ENCODE results near the gene EXOSC7. TPM values are rescaled to one million over a fixed set of nuclear protein-coding genes. Genes with fewer than 3 reads are reported as not detected.
"Not testable (repeated sequence)": the region's sequence is repeated elsewhere in the genome, so short reads cannot be mapped to it uniquely, and the experiment has no call there.

Gene EXOSC7
- total RNA-seq, 1 donor from 2014 or later, result 51.2 TPM

GRCh38 chr3:44981751-44982150 is 5.7 kb downstream of the EXOSC7 start:
- Histone ChIP-seq H3K36me3 (no peaks in the 10 kb centered on the region), H3K27me3 (no peaks in the 10 kb centered on the region), H3K9me3 (no peaks in the 10 kb centered on the region), H3K4me3 (no peak overlapping the region), H3K4me1 (peaks cover 7 to 10% of the 10 kb centered on the region in 2 donors), H3K27ac (no peak overlapping the region)
- TF ChIP-seq CTCF (IDR thresholded peaks at IDR 0.05), result no peak
- no peak for DNase-seq (ENCODE audit: low spot score in 2 of 2)
- intact Hi-C loops (cut with DNase I), result no loop called here

- Histone ChIP-seq H3K9me3 (no peaks in the 10 kb centered on the region), H3K27ac (no peak overlapping the region), H3K27me3 (no peaks in the 10 kb centered on the region), H3K4me1 (peaks cover 0 to 3% of the 10 kb centered on the region in 2 donors), H3K4me3 (no peak overlapping the region), H3K36me3 (no peaks in the 10 kb centered on the region)
- intact Hi-C loops (cut with DNase I), result no loop called here
- peak in 1 of 2 donors; percentile 25 for DNase-seq (ENCODE audit: low spot score in 2 of 2)
- no peak for TF ChIP-seq CTCF (IDR thresholded peaks at IDR 0.05)
Observed at GRCh38 chr3:44982817-44983216, 6.8 kb downstream of the EXOSC7 start.

GRCh38 chr3:44983484-44983941 is 7.5 kb downstream of the EXOSC7 start:
- DNase-seq (ENCODE audit: low spot score in 2 of 2), result peak in 1 of 2 donors; percentile 15
- peak overlapping the region; percentile 17 to 43 for H3K27ac ChIP-seq
- H3K27me3 ChIP-seq, result no peaks in the 10 kb centered on the region
- intact Hi-C loops (cut with DNase I), result no loop called here
- no peaks in the 10 kb centered on the region for H3K36me3 ChIP-seq
- TF ChIP-seq CTCF (IDR thresholded peaks at IDR 0.05), result no peak
- no peak overlapping the region for H3K4me3 ChIP-seq
- no peaks in the 10 kb centered on the region for H3K9me3 ChIP-seq
- H3K4me1 ChIP-seq, result no peaks in the 10 kb centered on the region

GRCh38 chr3:44984335-44984734 is 8.3 kb downstream of the EXOSC7 start:
- no peak for DNase-seq (ENCODE audit: low spot score in 2 of 2)
- no peaks in the 10 kb centered on the region for H3K27me3 ChIP-seq
- no peaks in the 10 kb centered on the region for H3K36me3 ChIP-seq
- H3K27ac ChIP-seq, result no peak overlapping the region
- H3K9me3 ChIP-seq, result no peaks in the 10 kb centered on the region
- no peaks in the 10 kb centered on the region for H3K4me1 ChIP-seq
- H3K4me3 ChIP-seq, result no peak overlapping the region
- TF ChIP-seq CTCF (IDR thresholded peaks at IDR 0.05), result no peak
- intact Hi-C loops (cut with DNase I), result no loop called here

- H3K4me3 ChIP-seq; H3K9me3 ChIP-seq; H3K27ac ChIP-seq; intact Hi-C loops (cut with DNase I); DNase-seq (ENCODE audit: low spot score in 2 of 2); H3K27me3 ChIP-seq; H3K4me1 ChIP-seq: not testable (repeated sequence)
- H3K36me3 ChIP-seq, result peaks cover 3 to 18% of the 10 kb centered on the region in 2 donors
Observed at GRCh38 chr3:44986330-44986729, 10.3 kb downstream of the EXOSC7 start.

- no peak overlapping the region for H3K4me3 ChIP-seq
- intact Hi-C loops (cut with DNase I), result no loop called here
- no peak for TF ChIP-seq CTCF (IDR thresholded peaks at IDR 0.05)
- H3K4me1 ChIP-seq, result no peaks in the 10 kb centered on the region
- no peak overlapping the region for H3K27ac ChIP-seq
- no peaks in the 10 kb centered on the region for H3K27me3 ChIP-seq
- H3K36me3 ChIP-seq, result peaks cover 3 to 24% of the 10 kb centered on the region in 2 donors
- no peaks in the 10 kb centered on the region for H3K9me3 ChIP-seq
- no peak for DNase-seq (ENCODE audit: low spot score in 2 of 2)
Observed at GRCh38 chr3:44987332-44987731, 11.3 kb downstream of the EXOSC7 start.

All from ascending aorta (tissue), 2 donors.